K562 (cell line): Measurements from ENCODE around the gene DYNLT4. TPM values are rescaled to one million over a fixed set of nuclear protein-coding genes. Genes with fewer than 3 reads are reported as not detected.

Source experiments
- NFXL1 ChIP-seq: fragments of 450-650 bp; formaldehyde crosslinking; IDR thresholded peaks from 2 replicates; pipeline ENCODE4 v1.4.0; 2021; ENCODE audit warnings: mild to moderate bottlenecking
- POLR2A ChIP-seq: fragments of 450-650 bp; conservative IDR thresholded peaks from 2 replicates; pipeline ENCODE4 v1.6.1; 2016
- POLR3G ChIP-seq: IDR thresholded peaks from 2 replicates; pipeline ENCODE4 v1.6.1; 2011; ENCODE audit not compliant: insufficient read length, insufficient replicate concordance; ENCODE audit errors: extremely low read depth
- PRPF4 ChIP-seq: fragments of 200-400 bp; formaldehyde crosslinking; IDR thresholded peaks from one replicate; pipeline ENCODE4 v1.6.1; 2017; ENCODE audit warnings: low read length, low read depth, mild to moderate bottlenecking; ENCODE audit not compliant: insufficient read depth, poor library complexity, severe bottlenecking
- RBBP5 ChIP-seq: fragments of 200-600 bp; sonication (generic); IDR thresholded peaks from 2 replicates; pipeline ENCODE4 v1.6.1; 2012; ENCODE audit warnings: borderline replicate concordance, mild to moderate bottlenecking, low read length, control low read depth, inconsistent platforms; ENCODE audit not compliant: insufficient read depth, poor library complexity, severe bottlenecking
- RNF2 ChIP-seq: sonication (generic); IDR thresholded peaks from 2 replicates; pipeline ENCODE4 v1.6.1; 2016
- SRSF1 ChIP-seq: fragments of 200-400 bp; formaldehyde crosslinking; IDR thresholded peaks from 2 replicates; pipeline ENCODE4 v1.6.1; 2017; ENCODE audit warnings: mild to moderate bottlenecking, low read depth, low read length, moderate library complexity
- TBL1XR1 ChIP-seq, 2 experiments: IDR thresholded peaks; 2 replicates each; pipeline ENCODE4 v1.6.1; 2012; ENCODE audit warnings: improper control_type of control experiment in 2 of 2, low read length in 2 of 2, mild to moderate bottlenecking in 1 of 2
- ZEB2 ChIP-seq: fragments of 450-650 bp; IDR thresholded peaks from 2 replicates; pipeline ENCODE4 v1.6.1; 2016
- ZNF436 ChIP-seq: fragments of 250-450, 450-650 bp; sonication (Bioruptor Pico); formaldehyde crosslinking; IDR thresholded peaks from 2 replicates; pipeline ENCODE4 v1.7.0; 2020; ENCODE audit warnings: mild to moderate bottlenecking
- ZNF512 ChIP-seq: IDR thresholded peaks from 2 replicates; pipeline ENCODE4 v1.6.1; 2016; ENCODE audit warnings: missing genetic modification characterization, missing compliant biosample characterization
- polyA plus RNA-seq, 8 experiments: library from polyadenylated mRNA; depleted of rRNA in 4 of 8; stranded (reverse) in 5 of 8; unstranded in 3 of 8; fragments of >200 nt; fragmentation: Nextera tagmentation in 2 of 8; fragmentation: Illumina TruSeq in 1 of 8; extraction: Ambion mirVana in 2 of 8; extraction: Trizol in 1 of 8; gene quantifications; 2 replicates each; pipeline versions ENCODE4 v1.2.1 to v1.2.3, GENCODE V29; 2011 to 2014; ENCODE audit warnings: inconsistent platforms in 1 of 8, missing spikeins in 1 of 8
- total RNA-seq, 7 experiments: library from RNA; depleted of rRNA in 6 of 7; stranded (reverse); fragments of >200 nt in 6 of 7; fragmentation: Illumina TruSeq in 2 of 7; extraction: Trizol in 2 of 7; gene quantifications; 2 replicates each; pipeline versions ENCODE4 v1.2.1 to v1.2.3, GENCODE V29; 2011 to 2021; ENCODE audit warnings: low replicate concordance in 1 of 7
- TF ChIP-seq, protein P1 (sequence below): fragments of 250-450 bp; sonication (Bioruptor Pico); IDR thresholded peaks from 2 replicates; pipeline ENCODE4 v1.5.0; 2021; ENCODE audit warnings: mild to moderate bottlenecking, borderline replicate concordance
- TF ChIP-seq, protein P2 (sequence below): fragments of 450-650 bp; IDR thresholded peaks from 2 replicates; pipeline ENCODE4 v1.6.1; 2016; ENCODE audit warnings: low read depth
- TF ChIP-seq, protein P3 (sequence below): sonication (generic); formaldehyde crosslinking; IDR thresholded peaks from 2 replicates; pipeline ENCODE4 v1.8.0; 2022; ENCODE audit warnings: missing genetic modification reagents, mild to moderate bottlenecking, moderate library complexity, borderline replicate concordance

The DYNLT4 gene
- total and polyA plus RNA-seq, 9 of the 15 experiments (the other 6 are each of a cell fraction or from before 2014, with no cell fraction given) = 0.29 to 0.73 TPM; not detected in 7

DNA sequence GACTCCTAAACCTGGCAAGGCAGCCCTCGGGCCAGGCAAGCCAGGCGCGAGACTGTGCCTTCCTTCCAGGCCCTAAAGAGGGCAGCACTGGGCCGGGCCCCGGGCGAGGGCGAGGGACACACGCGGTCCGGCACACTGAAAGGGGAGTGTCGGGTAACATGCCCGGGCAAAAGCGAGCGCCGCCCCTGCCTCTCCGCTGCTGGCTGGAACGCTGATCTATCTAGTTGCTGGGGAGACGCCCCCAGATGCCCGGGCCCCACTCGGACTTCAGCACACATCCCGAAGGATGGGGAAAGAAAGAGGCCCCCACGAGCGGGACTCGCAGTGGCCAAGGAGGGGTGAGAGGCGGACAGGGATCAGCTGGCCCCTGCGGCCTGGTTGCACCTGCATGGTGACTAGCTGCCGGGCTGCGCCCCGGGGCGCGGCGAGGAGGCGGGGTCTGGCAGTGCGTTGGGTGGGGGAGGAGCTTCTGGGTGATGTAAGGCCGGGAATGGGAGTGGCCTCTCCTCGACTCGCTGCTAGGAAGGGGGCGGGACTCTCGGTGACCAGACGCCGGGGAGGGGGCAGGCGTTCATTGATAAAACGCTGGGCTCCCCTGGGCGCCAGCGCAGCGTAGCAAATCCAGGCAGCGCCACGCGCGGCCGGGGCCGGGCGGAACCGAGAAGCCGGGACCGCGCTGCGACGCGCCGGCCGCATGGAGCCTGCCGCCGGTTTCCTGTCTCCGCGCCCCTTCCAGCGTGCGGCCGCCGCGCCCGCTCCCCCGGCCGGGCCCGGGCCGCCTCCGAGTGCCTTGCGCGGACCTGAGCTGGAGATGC is 7.2 kb downstream of the DYNLT4 start, which contains the start of gene PLK3 (continued):
- TF ChIP-seq PRPF4 (peak; percentile 58), NFXL1 (CRISPR knock-in tag) (no peak), ZNF436 (CRISPR knock-in tag) (no peak), SRSF1 (no peak), POLR2A (peak; percentile 91), ZNF512 (tag) (no peak), TBL1XR1 (IDR thresholded peaks at IDR 0.05; ENCODE audit: low read length in 2 of 2) (no peak; a peak in 1 of 4 replicates), ZEB2 (0 out of 2 replicates have a peak, but pooled peaks have one; percentile 76), RBBP5 (peak; percentile 43), POLR3G (no peak), RNF2 (peak; percentile 32)
- TF ChIP-seq, protein P1, sequence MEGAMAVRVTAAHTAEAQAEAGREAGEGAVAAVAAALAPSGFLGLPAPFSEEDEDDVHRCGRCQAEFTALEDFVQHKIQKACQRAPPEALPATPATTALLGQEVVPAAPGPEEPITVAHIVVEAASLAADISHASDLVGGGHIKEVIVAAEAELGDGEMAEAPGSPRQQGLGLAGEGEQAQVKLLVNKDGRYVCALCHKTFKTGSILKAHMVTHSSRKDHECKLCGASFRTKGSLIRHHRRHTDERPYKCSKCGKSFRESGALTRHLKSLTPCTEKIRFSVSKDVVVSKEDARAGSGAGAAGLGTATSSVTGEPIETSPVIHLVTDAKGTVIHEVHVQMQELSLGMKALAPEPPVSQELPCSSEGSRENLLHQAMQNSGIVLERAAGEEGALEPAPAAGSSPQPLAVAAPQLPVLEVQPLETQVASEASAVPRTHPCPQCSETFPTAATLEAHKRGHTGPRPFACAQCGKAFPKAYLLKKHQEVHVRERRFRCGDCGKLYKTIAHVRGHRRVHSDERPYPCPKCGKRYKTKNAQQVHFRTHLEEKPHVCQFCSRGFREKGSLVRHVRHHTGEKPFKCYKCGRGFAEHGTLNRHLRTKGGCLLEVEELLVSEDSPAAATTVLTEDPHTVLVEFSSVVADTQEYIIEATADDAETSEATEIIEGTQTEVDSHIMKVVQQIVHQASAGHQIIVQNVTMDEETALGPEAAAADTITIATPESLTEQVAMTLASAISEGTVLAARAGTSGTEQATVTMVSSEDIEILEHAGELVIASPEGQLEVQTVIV (CRISPR knock-in tag) = no peak
- TF ChIP-seq, protein P2, sequence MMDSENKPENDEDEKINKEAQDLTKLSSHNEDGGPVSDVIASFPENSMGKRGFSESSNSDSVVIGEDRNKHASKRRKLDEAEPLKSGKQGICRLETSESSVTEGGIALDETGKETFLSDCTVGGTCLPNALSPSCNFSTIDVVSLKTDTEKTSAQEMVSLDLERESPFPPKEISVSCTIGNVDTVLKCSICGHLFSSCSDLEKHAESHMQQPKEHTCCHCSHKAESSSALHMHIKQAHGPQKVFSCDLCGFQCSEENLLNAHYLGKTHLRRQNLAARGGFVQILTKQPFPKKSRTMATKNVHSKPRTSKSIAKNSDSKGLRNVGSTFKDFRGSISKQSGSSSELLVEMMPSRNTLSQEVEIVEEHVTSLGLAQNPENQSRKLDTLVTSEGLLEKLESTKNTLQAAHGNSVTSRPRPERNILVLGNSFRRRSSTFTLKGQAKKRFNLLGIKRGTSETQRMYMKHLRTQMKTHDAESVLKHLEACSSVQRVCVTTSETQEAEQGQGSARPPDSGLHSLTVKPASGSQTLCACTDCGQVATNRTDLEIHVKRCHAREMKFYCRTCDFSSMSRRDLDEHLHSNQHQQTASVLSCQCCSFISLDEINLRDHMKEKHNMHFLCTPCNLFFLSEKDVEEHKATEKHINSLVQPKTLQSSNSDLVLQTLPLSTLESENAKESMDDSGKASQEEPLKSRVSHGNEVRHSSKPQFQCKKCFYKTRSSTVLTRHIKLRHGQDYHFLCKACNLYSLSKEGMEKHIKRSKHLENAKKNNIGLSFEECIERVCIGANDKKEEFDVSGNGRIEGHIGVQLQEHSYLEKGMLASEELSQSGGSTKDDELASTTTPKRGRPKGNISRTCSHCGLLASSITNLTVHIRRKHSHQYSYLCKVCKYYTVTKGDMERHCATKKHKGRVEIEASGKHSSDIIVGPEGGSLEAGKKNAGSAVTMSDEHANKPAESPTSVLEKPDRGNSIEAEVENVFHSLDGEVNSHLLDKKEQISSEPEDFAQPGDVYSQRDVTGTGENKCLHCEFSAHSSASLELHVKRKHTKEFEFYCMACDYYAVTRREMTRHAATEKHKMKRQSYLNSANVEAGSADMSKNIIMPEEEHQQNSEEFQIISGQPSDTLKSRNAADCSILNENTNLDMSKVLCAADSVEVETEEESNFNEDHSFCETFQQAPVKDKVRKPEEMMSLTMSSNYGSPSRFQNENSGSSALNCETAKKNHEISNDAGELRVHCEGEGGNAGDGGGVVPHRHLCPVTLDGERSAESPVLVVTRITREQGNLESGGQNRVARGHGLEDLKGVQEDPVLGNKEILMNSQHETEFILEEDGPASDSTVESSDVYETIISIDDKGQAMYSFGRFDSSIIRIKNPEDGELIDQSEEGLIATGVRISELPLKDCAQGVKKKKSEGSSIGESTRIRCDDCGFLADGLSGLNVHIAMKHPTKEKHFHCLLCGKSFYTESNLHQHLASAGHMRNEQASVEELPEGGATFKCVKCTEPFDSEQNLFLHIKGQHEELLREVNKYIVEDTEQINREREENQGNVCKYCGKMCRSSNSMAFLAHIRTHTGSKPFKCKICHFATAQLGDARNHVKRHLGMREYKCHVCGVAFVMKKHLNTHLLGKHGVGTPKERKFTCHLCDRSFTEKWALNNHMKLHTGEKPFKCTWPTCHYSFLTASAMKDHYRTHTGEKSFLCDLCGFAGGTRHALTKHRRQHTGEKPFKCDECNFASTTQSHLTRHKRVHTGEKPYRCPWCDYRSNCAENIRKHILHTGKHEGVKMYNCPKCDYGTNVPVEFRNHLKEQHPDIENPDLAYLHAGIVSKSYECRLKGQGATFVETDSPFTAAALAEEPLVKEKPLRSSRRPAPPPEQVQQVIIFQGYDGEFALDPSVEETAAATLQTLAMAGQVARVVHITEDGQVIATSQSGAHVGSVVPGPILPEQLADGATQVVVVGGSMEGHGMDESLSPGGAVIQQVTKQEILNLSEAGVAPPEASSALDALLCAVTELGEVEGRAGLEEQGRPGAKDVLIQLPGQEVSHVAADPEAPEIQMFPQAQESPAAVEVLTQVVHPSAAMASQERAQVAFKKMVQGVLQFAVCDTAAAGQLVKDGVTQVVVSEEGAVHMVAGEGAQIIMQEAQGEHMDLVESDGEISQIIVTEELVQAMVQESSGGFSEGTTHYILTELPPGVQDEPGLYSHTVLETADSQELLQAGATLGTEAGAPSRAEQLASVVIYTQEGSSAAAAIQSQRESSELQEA = no peak; the same call in 1 of the 2 replicates
- TF ChIP-seq, protein P3, sequence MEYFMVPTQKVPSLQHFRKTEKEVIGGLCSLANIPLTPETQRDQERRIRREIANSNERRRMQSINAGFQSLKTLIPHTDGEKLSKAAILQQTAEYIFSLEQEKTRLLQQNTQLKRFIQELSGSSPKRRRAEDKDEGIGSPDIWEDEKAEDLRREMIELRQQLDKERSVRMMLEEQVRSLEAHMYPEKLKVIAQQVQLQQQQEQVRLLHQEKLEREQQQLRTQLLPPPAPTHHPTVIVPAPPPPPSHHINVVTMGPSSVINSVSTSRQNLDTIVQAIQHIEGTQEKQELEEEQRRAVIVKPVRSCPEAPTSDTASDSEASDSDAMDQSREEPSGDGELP = peak; percentile 100
